GM18870 (cell line): ENCODE results near the gene ARHGEF7.

ENCODE experiments used
- ATAC-seq: cut with Tn5 transposase; IDR thresholded peaks from one replicate; pipeline ENCODE4 v1.9.1; 2021; ENCODE audit warnings: moderate library complexity; ENCODE audit not compliant: unreplicated experiment

Gene ARHGEF7

DNA sequence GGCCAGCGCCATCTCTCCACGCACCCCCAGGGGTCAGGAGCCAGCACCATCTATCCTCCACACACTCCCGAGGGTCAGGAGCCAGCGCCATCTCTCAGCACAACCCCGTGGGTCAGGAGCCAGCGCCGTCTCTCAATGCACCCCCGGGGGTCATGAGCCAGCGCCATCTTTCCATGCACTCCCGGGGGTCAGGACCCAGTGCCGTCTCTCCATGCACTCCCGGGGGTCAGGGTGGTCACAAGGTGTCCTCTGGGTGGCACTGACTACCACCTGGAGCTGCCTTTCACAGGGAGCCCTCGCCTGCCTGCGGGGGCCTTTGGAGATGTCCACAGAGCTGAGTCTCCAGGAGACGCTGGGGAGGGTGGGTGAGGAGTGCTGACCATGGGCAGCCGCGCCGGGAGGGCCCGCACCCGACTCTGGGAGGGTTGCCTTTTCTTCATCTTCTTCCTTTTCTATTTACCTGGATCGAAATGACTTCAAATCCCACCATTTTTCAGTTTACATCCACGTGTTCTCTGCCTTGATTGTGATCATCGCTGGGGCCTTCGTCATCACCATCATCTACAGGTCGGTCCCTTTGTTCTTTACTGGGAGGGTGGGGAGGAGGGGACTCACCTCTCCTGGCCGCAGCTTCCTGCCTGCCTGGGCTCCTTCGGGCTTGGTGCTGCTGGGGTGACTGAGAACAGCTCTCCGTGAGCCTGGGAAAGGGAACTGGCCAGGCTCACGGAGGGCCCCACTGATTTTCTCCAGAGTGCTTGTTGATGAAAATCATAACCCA lies 224.4 kb downstream of the ARHGEF7 start:
- ATAC-seq: no peak

DNA sequence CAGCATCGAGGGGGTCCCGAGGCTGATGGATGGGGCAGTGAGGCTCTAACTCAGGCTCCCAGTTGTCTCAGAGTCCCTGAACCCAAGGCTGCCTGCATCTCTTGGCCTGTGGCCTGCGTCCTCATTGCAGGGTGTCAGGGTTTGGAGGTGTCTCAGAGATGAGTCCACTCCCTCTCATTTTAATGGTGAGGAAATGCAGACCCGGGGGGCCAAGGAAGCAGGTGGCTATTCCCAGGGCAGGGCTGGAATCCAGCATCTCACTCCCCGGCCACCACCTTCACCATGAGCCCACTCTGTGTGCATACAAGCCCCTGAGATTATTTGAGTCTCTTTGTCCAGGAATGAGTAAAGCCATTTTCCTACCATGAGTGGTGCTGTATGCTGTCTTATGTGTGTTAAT lies 226.8 kb downstream of the ARHGEF7 start:
- ATAC-seq: no peak

DNA sequence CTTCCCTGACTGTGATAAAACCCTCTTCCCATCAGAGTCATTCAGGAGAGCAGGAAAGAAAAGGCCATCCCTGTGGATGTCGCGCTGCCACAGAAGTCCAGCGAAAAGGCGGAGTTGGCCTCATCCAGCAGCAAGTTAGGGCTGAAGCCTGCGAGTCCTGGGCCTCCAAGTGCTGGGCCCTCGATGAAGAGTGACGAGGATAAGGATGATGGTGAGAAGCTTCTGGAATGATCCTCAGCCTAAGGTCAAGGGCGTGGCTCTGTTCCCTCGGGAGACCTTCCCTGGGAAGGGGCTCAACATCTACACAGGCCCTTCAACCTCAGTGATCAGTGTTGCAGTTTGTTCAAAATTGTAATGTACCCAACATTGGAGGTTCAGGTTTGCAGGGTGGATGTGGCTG lies 227.6 kb downstream of the ARHGEF7 start:
- no peak for ATAC-seq

DNA sequence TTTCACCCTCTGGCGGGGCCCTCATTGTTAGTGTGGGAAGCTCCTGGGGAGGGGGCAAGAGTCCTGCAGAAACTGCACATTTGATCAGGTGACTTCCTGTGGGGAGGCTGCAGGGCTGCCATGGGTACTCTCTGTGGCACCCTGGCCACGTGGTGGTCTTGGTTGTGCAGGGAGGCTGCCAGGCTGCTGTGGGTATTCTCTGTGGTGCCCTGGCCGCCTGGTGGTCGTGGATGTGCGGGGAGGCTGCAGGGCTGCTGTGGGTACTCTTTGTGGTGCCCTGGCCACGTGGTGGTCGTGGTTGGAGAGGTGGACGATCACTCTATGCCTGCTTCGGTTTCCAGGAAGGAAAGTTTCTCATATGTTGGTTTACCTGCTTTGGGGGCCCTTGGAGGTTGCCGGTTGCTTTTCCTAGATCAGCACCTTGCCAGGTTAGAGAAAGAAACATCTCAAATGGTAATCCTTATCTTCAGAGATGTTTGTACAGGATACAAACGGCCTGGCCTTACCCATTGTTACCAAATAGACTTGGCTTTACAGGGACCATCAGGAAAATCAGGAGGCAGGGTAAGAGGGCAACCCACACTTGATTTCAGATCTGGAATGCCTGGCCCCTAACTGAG lies 228.2 kb downstream of the ARHGEF7 start:
- ATAC-seq: no peak

DNA sequence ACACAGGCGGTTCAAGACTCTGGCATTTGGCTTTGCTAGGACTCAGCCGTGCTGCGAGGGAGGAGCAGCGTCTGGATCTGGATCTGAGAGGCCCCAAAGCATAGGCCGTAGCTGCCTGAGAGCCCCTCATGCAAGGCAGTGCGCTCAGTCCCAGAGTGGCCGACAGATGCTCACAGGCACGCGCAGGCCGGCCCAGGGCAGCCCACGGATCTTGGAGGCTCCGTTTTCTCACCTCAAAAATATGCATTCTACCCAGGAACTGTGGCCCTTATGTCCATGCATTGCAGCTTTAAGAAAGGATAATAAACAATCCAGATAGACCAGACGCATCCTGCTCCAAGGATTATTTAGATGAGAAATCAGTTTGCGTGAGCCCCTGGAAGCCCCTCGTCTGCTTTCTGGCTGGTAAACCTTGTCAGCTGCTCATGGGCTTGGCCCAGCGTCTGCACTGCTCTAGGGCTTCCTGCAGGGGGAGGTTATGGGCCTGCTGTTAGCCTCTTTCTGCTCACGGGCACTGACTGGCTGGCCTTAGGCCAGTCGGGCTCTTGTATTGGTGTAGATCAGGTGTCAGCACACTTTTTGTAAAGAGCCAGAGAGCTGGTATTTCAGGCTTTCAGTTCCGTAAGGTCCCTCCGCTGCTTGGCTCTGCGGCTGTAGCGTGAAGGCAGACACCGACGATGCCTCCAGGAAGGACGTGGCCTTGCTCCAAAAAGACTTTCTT lies 229.5 kb downstream of the ARHGEF7 start:
- no peak for ATAC-seq

DNA sequence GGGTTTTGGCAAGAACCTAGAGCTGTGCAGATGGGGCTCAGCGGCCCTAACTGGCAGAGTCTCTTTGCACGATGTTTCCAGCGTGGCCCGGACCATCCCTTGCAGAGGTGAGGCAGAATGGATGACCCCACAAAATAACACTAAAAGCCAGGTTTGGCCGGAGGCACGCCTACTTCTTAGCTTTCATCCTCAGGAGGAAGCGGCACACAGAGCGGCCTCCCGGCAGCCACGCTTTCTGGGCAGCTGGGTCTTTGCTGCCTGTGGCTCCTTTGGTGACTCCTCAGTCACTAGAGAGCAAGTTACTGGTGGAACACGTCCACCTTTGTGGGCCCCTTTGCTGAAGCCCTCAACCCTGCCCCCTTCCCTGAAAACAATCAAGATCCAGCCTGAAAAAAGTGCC lies 230.6 kb downstream of the ARHGEF7 start:
- ATAC-seq: no peak

DNA sequence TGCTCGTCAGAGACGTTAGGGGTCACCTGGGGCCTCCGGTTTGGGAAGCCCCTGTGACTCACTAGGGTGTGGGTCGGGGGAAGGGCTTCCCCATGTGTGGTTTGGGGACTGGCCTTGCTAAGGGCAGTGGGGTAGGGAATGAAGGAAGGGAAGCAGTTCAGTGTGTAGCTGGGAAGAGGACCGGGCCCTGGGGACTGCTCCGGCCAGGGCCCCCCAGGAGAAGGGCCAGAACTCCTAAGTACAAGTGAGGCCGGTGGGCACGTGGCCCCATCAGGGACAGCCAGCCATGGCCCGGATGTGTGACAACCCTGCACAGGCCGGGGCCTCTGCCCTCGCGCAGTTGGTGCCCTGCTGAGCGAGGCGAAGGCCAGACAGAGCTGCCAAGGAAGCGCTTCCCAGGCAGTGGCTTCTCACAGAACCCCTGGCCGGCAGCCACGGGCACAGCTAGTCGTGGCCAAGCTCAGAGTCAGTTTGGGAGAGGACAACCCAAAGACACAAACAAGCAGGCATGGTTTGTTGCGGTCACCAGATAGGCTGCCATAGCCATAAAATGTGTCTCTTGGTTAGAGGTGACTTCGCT lies 231.1 kb downstream of the ARHGEF7 start:
- no peak for ATAC-seq

DNA sequence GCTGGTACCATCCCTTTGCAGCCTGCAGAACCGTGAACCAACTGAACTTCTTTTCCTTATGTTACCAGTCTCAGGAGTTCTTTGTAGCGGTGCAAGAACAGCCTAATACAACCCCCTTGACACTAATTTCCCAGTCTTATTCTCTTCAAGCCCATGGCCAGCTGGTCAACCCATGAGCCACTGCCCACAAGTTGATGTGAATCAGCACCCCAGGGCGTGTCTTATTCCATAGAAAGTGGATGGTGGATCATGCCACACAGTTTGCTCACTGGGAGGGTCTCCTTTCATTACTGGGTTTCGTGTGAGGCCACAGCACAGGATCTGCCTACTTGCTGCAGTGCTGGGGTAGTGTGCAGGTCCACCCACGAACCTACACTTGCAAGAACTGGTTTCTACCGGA lies 232.3 kb downstream of the ARHGEF7 start:
- ATAC-seq: no peak

DNA sequence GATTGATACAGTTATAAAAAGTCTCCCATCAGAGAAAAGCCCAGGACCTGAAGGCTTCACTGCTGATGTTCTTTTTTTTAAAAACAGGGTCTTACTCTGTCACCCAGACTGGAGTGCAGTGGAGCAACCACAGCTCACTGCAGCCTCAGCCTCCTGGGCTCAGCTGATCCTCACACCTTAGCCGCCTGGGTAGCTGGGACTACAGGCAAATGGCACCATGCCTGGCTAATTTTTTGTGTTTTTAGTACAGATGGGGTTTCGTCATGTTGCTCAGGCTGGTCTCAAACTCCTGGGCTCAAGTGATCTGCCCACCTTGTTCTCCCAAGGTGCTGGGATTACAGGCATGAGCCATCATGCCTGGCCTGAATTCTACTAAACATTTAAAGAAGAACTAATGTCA lies 238.4 kb downstream of the ARHGEF7 start:
- no peak for ATAC-seq

DNA sequence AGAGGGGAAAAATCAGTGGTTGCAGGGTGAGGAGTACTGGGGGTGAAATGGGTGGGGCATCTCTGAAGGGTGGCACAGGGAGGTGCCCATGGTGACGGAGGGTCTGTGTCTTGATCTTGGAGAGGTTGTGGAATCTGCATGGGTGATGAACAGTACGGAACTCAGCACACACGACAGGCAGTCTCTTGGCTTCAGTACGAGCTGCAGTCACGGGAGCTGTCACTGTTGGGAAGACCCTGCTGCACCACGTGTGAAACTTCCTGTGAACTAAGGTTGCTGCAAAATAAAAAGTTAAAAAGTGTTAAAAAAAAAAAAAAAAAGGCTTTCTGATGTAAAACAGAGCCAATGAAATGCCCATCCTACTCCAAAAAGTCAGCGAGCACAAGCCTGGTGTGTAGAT lies 239.7 kb downstream of the ARHGEF7 start:
- no peak for ATAC-seq
